Effector memory CD8-positive, alpha-beta T cell (primary cell): ENCODE results near the gene HEXIM1.
"Not testable (repeated sequence)": the region's sequence is repeated elsewhere in the genome, so short reads cannot be mapped to it uniquely, and the experiment has no call there.

Experiments
- ATAC-seq: fragments of 150-1000 bp; cut with Tn5 transposase; replicated peaks from 2 replicates; pipeline ENCODE4 v1.10.0; 2021; ENCODE audit warnings: mild to moderate bottlenecking, moderate library complexity
- DNase-seq, 3 experiments: peaks; one replicate each; pipeline ENCODE4 v3.0.0; 2021
- H3K27ac Mint-ChIP-seq, 2 donors: one replicate each; pipeline ENCODE4 v1.8.0; 2022; ENCODE audit warnings: mild to moderate bottlenecking in 2 of 2, mixed read lengths in 2 of 2, moderate library complexity in 2 of 2
- H3K27me3 Mint-ChIP-seq, 2 donors: one replicate each; pipeline ENCODE4 v1.8.0; 2022; ENCODE audit warnings: mixed read lengths in 2 of 2
- H3K36me3 Mint-ChIP-seq: one replicate; pipeline ENCODE4 v1.8.0; 2022; ENCODE audit warnings: mild to moderate bottlenecking, moderate library complexity, mixed read lengths; ENCODE audit not compliant: insufficient read depth
- H3K4me1 Mint-ChIP-seq, 2 donors: one replicate each; pipeline ENCODE4 v1.8.0; 2022; ENCODE audit warnings: low read depth in 2 of 2, mixed read lengths in 2 of 2
- H3K4me3 Mint-ChIP-seq, 2 donors: one replicate each; pipeline ENCODE4 v1.8.0; 2022; ENCODE audit warnings: mild to moderate bottlenecking in 2 of 2, mixed read lengths in 2 of 2, moderate library complexity in 2 of 2
- H3K9me3 Mint-ChIP-seq, 2 donors: one replicate each; pipeline ENCODE4 v1.8.0; 2022; ENCODE audit warnings: mixed read lengths in 2 of 2

Gene HEXIM1

DNA sequence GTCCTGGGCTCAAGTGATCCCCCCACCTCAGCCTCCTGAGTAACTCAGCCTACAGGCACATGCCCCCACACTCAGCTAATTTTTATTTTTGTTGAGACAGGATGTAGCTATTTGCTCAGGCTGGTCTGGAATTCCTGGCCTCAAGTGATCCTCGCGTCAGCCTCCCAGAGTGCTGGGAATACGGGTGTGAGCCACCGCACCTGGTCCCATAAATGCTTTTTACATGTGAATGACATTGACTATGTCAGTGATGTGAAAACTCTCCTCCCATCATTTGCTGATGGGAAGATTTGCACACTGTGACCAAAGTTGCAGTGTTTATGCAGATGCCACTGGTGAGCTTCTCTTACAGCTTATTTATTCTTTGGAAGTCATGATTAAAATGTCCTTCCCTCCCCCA, 30.9 kb upstream of the HEXIM1 start:
- no peaks in the 10 kb centered on the region for H3K4me1 Mint-ChIP-seq
- no peaks in the 10 kb centered on the region for H3K9me3 Mint-ChIP-seq

DNA sequence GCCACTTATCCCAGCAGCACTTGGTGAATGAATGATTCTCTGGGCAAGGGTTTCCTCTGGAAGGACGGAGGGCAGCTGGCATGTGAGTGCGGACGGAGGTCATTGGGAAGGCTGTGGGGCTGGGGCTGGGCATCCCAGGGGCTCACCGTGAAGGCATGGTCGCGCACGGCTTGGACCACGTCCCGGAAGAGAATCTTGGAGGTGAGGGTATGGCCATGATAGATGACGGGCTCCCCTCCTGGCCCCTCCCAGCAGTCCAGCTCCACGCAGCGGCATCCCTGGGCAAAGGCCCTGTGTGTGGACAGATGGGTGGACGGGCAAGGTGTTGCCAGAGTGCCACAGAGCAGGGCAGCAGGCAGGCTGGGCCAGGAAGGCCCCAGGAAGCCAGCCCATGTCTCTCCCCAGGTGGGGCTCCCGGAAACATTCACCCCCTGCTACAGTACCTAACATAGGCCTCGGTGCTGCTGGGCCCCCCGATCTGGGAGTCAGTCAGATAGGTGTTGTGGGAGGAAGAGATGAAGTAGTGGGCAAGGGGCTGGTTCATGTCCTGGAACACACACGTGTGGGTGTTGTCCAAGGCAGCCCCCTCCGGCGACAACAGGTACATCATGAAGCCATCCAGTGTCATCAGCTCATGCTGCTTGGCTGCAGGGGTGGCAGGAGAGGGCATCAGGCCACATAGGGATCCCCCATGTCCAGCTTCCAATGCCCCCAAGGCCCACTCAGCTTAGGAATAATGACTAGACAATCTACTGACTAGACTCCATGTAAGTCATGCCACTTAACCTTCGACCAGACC, 30.2 kb upstream of the HEXIM1 start:
- Mint-ChIP-seq H3K27ac (no peak overlapping the region), H3K36me3 (peaks cover 3% of the 10 kb centered on the region), H3K27me3 (peaks cover 0 to 18% of the 10 kb centered on the region in 2 donors), H3K9me3 (no peaks in the 10 kb centered on the region), H3K4me3 (no peak overlapping the region), H3K4me1 (no peaks in the 10 kb centered on the region)
- ATAC-seq (no peak), DNase-seq (no peak)

More for the DNA sequence above, 30.9 kb upstream of the HEXIM1 start:
- peaks cover 0 to 18% of the 10 kb centered on the region in 2 donors for H3K27me3 Mint-ChIP-seq
- DNase-seq, result no peak
- no peak for ATAC-seq
- no peak overlapping the region for H3K27ac Mint-ChIP-seq
- H3K36me3 Mint-ChIP-seq, result peaks cover 3% of the 10 kb centered on the region
- H3K4me3 Mint-ChIP-seq, result no peak overlapping the region

DNA sequence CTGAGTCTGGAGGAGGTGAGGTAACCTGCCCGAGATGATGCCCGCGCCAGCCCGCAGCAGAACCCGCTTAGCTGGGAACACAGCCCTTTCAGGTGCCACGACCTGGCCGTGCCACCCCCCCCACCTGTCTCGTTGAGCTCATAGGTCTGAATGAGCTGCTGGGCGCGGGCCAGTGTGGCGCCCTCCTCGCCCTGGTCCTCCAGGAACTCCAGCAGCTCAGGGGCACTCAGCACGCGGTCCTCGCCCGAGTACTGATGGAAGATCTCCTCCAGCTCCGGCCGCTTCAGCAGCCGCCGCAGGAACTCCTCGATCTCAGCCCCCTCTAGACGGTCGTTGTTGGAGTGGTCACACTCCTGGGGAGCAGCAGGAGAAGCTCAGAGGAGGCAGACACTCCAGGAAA, 29.6 kb upstream of the HEXIM1 start:
- ATAC-seq (no peak), DNase-seq (no peak)
- Mint-ChIP-seq H3K4me3 (no peak overlapping the region), H3K4me1 (no peaks in the 10 kb centered on the region), H3K27ac (no peak overlapping the region), H3K36me3 (peaks cover 3% of the 10 kb centered on the region), H3K9me3 (no peaks in the 10 kb centered on the region), H3K27me3 (peaks cover 0 to 18% of the 10 kb centered on the region in 2 donors)

DNA sequence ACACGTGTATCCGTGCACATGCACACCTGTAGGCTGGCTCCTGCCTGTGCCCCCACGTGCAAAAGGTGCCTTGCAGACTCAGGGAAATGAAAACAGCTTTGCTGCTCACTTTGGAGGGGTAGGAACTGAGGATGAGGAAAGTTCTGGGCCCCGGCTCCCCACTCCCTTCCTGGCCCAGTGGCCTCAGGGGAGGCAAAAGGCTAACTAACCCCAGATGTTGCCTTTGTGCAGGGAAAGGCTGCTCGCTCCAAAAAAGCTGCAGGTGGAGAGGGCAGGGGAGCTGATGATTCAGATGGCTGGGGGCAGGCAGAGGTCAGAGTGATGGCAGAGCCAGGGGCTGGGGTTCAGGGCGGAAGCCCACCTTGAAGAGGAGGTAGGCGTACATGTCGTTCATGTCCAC, 28.3 kb upstream of the HEXIM1 start:
- Mint-ChIP-seq H3K27me3 (peaks cover 0 to 18% of the 10 kb centered on the region in 2 donors), H3K4me3 (no peak overlapping the region), H3K4me1 (peaks cover 0 to 6% of the 10 kb centered on the region in 2 donors), H3K36me3 (peaks cover 3% of the 10 kb centered on the region), H3K9me3 (no peaks in the 10 kb centered on the region), H3K27ac (no peak overlapping the region)
- ATAC-seq (no peak), DNase-seq (no peak)

DNA sequence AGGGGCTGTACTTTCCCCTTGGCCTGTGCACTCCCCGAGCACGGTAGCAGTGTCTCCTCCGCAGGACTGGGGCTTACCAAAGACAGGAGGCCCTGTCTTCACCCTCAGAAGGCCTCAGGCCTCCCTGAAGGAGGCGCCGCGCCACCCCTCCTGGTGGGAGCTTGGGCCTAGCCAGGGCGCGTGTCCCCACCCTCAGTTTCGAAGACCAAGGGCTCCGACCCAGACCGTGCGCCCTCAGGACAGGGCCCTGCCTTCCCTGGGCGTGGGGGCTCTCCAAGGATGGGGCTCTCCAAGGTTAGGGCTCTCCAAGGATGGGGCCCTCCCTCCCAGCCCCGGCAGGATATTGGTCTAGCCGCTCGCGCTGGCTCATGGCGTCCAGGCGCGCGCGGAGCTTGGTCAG, 27.7 kb upstream of the HEXIM1 start:
- no peak overlapping the region for H3K27ac Mint-ChIP-seq
- no peak overlapping the region for H3K4me3 Mint-ChIP-seq
- H3K27me3 Mint-ChIP-seq, result peaks cover 0 to 18% of the 10 kb centered on the region in 2 donors
- ATAC-seq (no peak), DNase-seq (no peak)
- H3K9me3 Mint-ChIP-seq, result no peaks in the 10 kb centered on the region
- H3K36me3 Mint-ChIP-seq, result peaks cover 3% of the 10 kb centered on the region
- peaks cover 0 to 6% of the 10 kb centered on the region in 2 donors for H3K4me1 Mint-ChIP-seq

DNA sequence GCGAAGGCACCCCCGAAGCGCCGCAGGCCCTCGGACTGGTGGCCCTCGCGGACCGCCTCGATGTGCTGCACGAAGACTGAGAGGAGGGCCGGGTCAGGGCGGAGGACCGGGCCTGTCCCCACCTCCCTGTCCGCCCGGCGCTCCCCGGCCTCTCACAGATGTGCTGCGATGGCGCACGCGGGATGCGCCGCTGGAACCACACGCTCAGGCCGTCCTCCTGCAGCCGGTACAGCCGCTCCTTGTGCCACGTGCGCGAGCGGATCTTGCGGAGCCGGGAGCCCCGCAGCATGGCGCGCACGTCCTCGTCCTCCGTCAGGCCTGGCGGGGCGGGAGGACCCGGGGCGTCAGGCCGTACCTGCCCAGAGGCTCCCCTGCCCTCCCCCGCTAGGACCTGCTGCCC, 27.2 kb upstream of the HEXIM1 start:
- ATAC-seq, result no peak
- Mint-ChIP-seq H3K9me3 (no peaks in the 10 kb centered on the region), H3K27me3 (peaks cover 0 to 13% of the 10 kb centered on the region in 2 donors)

DNA sequence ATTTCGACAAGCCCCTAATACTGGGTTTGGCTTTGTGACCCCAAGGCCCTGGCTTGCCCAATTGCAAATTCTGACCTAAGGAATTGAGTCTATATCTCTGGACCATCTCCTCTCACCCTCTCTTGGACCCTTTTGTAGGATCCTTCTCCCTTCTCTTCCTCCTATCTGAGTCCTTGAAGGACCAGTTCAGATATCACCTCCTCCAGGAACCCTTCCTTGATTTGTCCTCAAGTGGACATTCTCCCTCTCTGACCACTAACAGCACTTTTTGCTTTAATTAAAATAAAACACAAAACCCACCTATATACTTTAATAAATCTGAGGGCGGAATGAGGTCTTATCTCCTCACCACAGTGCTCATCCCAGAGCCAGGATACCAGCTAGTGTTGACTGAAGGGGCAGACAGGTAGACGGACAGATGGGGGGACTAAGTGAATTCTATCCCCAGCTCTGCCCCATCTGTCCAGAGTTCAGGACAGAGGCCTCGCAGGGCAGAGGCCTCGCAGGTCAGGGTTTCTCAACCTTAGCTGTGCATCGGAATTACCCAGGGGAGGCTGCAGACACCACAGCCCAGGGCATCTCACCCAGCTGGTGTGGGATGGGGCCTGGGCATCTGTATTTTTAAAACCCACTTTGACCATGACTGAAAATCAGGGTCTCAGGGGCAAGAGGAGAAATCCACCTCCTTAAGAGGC, 25.1 kb upstream of the HEXIM1 start:
- Mint-ChIP-seq H3K27ac (peak overlapping the region in 1 of 2 donors; percentile 54), H3K4me1 (peaks cover 0 to 6% of the 10 kb centered on the region in 2 donors), H3K36me3 (no peaks in the 10 kb centered on the region), H3K4me3 (no peak overlapping the region), H3K27me3 (peaks cover 0 to 8% of the 10 kb centered on the region in 2 donors), H3K9me3 (no peaks in the 10 kb centered on the region)
- ATAC-seq (no peak), DNase-seq (no peak)

More for the DNA sequence above, 27.2 kb upstream of the HEXIM1 start:
- Mint-ChIP-seq H3K36me3 (peaks cover 3% of the 10 kb centered on the region), H3K4me3 (no peak overlapping the region), H3K27ac (no peak overlapping the region), H3K4me1 (peaks cover 0 to 6% of the 10 kb centered on the region in 2 donors)
- DNase-seq, result no peak

DNA sequence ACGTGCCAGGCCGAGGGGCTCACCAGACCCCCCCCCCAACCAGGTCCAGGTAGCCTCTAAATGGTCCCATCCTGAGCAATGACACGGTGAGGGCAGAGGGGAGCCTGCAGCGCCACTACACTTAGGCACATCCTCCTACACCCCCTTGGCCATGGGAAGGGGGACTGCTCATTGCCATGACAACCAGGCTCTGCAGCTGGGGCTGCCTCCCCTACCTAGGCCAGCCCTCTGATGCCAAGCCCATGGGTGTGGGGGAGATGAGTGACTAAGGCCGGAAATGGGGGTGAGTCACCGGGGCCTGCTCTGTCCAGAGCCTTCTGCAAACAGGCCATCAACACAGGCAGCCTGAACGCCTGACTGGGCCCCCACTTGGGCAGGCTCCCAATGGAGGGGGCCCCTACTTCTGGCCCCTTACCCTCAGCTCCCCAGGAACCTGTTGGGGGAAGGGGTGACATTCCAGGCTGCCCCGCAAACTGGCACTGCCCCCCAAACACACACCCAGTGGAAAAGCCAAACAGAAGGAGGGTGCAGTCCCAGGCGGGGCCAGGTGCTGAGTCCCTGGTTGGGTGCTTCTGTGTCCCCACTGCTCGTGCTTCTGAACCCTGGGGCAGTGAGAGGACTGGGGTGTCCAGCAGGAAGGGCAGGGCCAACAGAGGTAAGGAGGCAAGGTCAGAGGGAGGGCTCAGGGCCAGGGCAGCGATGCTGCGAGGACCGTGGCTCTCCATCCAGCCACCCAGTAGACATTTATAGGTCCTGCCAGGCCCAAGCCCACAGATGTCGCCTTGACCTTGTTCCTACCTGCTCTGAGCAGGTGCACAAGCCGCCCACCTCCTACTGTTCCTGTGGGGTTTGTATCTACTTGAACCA, 24.1 kb upstream of the HEXIM1 start:
- no peaks in the 10 kb centered on the region for H3K36me3 Mint-ChIP-seq
- H3K4me3 Mint-ChIP-seq, result no peak overlapping the region
- peaks cover 0 to 8% of the 10 kb centered on the region in 2 donors for H3K27me3 Mint-ChIP-seq
- H3K27ac Mint-ChIP-seq, result no peak overlapping the region
- ATAC-seq, result peak; percentile 71
- DNase-seq, result no peak
- peaks cover 0 to 6% of the 10 kb centered on the region in 2 donors for H3K4me1 Mint-ChIP-seq
- no peaks in the 10 kb centered on the region for H3K9me3 Mint-ChIP-seq

DNA sequence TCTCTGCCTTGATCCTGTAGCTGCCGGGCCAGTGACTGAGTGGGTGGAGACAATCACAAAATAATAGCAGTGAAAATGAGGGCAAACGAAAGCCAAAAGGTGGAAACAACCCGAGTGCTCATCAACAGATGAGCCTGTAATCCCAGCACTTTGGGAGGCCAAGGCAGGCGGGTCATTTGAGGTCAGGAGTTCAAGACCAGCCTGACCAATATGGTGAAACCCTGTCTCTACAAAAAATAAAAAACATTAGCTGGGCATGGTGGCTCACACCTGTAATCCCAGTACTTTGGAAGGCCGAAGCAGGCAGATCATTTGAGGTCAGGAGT, 23.5 kb upstream of the HEXIM1 start:
- H3K4me3 Mint-ChIP-seq, H3K27ac Mint-ChIP-seq: not testable (repeated sequence)

DNA sequence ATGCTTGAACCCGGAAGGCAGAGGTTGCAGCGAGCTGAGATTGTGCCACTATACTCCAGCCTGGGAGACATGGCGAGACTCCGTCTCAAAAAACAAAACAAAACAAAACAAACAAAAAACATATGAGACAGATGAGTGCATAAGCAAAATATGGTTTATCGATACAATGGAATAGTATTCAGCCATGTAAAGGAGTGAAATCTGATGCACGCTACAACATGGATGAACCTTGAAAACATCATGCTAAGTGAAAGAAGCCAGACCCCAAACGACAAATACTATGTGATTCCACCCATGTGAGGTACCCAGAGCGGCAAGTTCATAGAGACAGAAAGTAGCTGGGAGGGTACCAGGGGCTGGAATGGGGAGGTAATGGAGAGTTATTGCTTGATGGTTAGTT, 22.8 kb upstream of the HEXIM1 start:
- Mint-ChIP-seq H3K4me3 (no peak overlapping the region), H3K27me3 (peaks cover 0 to 9% of the 10 kb centered on the region in 2 donors), H3K36me3 (no peaks in the 10 kb centered on the region), H3K4me1 (peaks cover 0 to 6% of the 10 kb centered on the region in 2 donors), H3K9me3 (no peaks in the 10 kb centered on the region), H3K27ac (no peak overlapping the region)
- DNase-seq, result no peak
- ATAC-seq, result no peak

More for the DNA sequence above, 23.5 kb upstream of the HEXIM1 start:
- not testable (repeated sequence) for H3K9me3 Mint-ChIP-seq, H3K36me3 Mint-ChIP-seq, H3K4me1 Mint-ChIP-seq, ATAC-seq, DNase-seq, H3K27me3 Mint-ChIP-seq

DNA sequence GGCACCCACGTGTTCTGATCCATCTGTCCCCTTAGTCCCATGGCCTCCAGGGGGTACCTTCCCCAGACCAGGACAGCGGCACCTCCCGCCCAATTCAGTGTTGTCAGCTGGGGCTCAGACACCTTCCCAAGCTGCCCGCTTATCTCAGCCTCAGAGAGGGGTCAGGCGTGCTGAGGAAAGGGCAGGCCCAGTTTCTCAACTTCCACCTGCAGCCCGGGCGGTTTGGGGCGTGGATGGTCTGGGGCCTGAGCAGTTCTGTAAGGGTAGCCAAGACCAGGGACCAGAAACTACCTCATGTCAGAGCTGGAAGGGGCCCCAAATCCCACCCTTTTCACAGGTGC, 21.1 kb upstream of the HEXIM1 start:
- peaks cover 6% of the 10 kb centered on the region for H3K36me3 Mint-ChIP-seq
- H3K27me3 Mint-ChIP-seq, result peaks cover 0 to 12% of the 10 kb centered on the region in 2 donors
- no peak overlapping the region for H3K4me3 Mint-ChIP-seq
- peak overlapping the region in 1 of 2 donors; percentile 68 for H3K27ac Mint-ChIP-seq
- DNase-seq (no peak), ATAC-seq (no peak)
- no peaks in the 10 kb centered on the region for H3K9me3 Mint-ChIP-seq
- peaks cover 6% of the 10 kb centered on the region in 2 donors for H3K4me1 Mint-ChIP-seq

DNA sequence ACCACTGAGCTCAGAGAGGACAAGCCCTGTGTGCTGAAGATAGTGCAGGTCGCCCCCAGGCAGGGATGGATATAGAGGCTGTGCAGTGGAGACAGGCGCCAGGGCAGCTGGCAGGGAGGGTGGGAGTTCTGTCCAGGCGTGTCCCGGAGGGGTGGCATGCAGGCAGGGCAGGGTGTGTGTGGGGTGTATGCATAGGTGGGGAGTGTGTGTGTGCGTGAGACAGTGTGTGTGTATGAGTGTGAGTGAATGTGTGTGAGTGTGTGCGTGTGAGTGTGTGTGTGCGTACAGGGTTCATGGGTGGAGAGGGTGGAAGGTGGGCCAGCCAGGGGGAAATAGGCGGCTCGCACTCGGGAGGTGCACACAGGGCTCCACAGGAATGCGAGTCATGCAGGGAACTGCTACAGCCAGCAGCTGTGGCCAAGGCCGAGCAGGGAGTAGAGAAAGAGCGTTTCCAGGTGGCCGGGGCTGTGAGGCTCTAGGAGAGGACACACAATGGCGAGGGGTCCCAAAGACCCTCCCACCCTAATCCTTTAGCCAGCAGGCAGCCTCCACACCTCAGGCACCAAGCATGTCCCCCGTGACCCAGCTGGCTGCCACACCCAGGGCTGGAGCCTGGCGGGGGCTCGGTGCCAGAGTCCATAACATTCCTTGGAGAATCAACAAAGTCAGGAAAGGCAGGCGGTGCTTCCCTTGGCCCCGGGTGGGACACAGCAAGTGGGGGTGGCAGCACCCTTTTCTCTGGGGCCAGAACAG, 20.6 kb upstream of the HEXIM1 start:
- Mint-ChIP-seq H3K27me3 (peaks cover 0 to 12% of the 10 kb centered on the region in 2 donors), H3K36me3 (peaks cover 6% of the 10 kb centered on the region), H3K27ac (peak overlapping the region in 1 of 2 donors; percentile 68), H3K4me3 (no peak overlapping the region), H3K9me3 (no peaks in the 10 kb centered on the region), H3K4me1 (peaks cover 6% of the 10 kb centered on the region in 2 donors)
- DNase-seq (no peak), ATAC-seq (no peak)

DNA sequence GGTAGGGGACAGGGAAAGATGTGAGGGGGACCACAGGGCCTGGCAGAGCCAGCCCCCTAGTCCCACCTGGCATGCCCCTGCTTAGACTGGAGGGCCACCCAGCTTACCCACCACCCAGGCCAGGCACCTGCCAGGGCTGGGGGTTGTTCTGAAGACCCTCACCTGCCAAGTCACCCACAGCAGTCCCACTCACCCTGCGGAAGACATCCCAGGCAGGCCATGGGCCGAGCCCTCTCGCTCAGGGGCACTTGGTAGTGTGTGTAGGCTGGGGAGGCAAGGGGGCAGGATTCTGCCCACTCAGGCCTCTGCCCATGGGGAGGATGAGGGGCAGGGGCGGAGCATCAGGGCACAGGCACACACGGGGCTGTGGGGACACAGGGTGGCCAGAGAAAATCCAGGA, 19.9 kb upstream of the HEXIM1 start:
- Mint-ChIP-seq H3K27me3 (peaks cover 0 to 12% of the 10 kb centered on the region in 2 donors), H3K27ac (no peak overlapping the region), H3K9me3 (no peaks in the 10 kb centered on the region), H3K4me3 (no peak overlapping the region), H3K36me3 (peaks cover 9% of the 10 kb centered on the region), H3K4me1 (peaks cover 6 to 7% of the 10 kb centered on the region in 2 donors)
- no peak for ATAC-seq
- DNase-seq, result no peak
